ENCODE data around the gene SLC35A4. TPM values are rescaled to one million over a fixed set of nuclear protein-coding genes. Genes with fewer than 3 reads are reported as not detected.

Gene SLC35A4
- total and polyA plus RNA-seq, 2 of the 13 experiments (the other 11 are each of a cell fraction or from before 2014, with no cell fraction given), result 0.71 to 4.0 TPM

DNA sequence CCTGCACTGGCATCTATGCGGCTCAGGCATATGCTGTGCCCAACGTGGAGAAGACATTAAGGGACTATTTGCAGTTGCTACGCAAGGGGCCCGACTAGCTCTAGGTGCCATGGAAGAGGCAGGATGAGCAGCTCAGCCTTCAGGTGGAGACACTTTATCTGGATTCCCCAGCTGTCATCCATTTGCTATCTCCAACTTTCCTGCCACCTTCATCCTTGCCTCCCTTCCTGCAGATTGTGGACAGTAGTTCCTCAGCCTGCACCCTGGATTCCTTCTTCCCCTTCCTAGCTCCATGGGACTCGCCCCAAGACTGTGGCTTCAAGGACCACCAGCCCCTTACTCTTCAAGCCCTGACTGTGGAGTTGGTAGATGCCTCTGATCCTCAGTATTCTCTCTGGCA is 2.0 kb downstream of the SLC35A4 start (continued):
- TF ChIP-seq, protein P1, sequence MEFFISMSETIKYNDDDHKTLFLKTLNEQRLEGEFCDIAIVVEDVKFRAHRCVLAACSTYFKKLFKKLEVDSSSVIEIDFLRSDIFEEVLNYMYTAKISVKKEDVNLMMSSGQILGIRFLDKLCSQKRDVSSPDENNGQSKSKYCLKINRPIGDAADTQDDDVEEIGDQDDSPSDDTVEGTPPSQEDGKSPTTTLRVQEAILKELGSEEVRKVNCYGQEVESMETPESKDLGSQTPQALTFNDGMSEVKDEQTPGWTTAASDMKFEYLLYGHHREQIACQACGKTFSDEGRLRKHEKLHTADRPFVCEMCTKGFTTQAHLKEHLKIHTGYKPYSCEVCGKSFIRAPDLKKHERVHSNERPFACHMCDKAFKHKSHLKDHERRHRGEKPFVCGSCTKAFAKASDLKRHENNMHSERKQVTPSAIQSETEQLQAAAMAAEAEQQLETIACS (CRISPR knock-in tag; IDR thresholded peaks at IDR 0.05), result no peak
- TF ChIP-seq ZNF543 (CRISPR knock-in tag; IDR thresholded peaks at IDR 0.05) (no peak), ZNF678 (CRISPR knock-in tag; IDR thresholded peaks at IDR 0.05) (no peak), FOXA3 (CRISPR knock-in tag; IDR thresholded peaks at IDR 0.05) (no peak)

DNA sequence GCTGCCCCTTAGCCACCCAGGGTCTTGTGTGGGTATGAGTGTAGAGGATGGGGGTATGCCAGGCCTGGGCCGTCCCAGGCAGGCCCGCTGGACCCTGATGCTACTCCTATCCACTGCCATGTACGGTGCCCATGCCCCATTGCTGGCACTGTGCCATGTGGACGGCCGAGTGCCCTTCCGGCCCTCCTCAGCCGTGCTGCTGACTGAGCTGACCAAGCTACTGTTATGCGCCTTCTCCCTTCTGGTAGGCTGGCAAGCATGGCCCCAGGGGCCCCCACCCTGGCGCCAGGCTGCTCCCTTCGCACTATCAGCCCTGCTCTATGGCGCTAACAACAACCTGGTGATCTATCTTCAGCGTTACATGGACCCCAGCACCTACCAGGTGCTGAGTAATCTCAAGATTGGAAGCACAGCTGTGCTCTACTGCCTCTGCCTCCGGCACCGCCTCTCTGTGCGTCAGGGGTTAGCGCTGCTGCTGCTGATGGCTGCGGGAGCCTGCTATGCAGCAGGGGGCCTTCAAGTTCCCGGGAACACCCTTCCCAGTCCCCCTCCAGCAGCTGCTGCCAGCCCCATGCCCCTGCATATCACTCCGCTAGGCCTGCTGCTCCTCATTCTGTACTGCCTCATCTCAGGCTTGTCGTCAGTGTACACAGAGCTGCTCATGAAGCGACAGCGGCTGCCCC is 2.6 kb downstream of the SLC35A4 start:
- ChIA-PET CTCF (ENCODE audit: low intra/inter-chr PET ratio, low total read pairs) (no interaction called here), POLR2A (interaction anchor here (2.5 kb wide), 1 partner anchor 10 kb away, joined by 7 read pairs; the partner anchor contains the start of gene SRA1)
- Histone ChIP-seq H3K27me3 (ENCODE audit: control insufficient read depth in 1 of 2, insufficient read depth in 2 of 2, low read length in 2 of 2) (peaks cover 0 to 5% of the 10 kb centered on the region in 2 experiments; a peak in 1 of 5 replicates), H3K27ac (ENCODE audit: extremely low read length, insufficient read depth, low read length) (no peak overlapping the region), H4K20me1 (ENCODE audit: insufficient read depth, low read length) (no peaks in the 10 kb centered on the region), H2AFZ (ENCODE audit: low read length) (no peak overlapping the region), H3K4me1 (ENCODE audit: insufficient read depth, low read length) (peaks cover 25% of the 10 kb centered on the region), H3K4me3 (replicated peaks in 1 of 3; ENCODE audit: insufficient read depth in 1 of 3, low read depth in 2 of 3, low read length in 3 of 3) (no peak overlapping the region), H3K4me2 (ENCODE audit: low read depth, low read length) (no peak overlapping the region), H3K9ac (ENCODE audit: insufficient read depth, low read depth, low read length) (no peak overlapping the region), H3K79me2 (ENCODE audit: insufficient read depth, low read length) (no peaks in the 10 kb centered on the region), H3K9me3 (ENCODE audit: low read length) (no peaks in the 10 kb centered on the region), H3K36me3 (replicated peaks in 1 of 2; ENCODE audit: control insufficient read depth in 1 of 2, insufficient read depth in 2 of 2, low read length in 2 of 2) (no peaks in the 10 kb centered on the region)
- BruUV-seq (replicated peaks), result no TSS peak
- intact Hi-C loops (cut with micrococcal nuclease; ENCODE audit: unreplicated experiment) (no loop called here), in situ Hi-C loops (cut with HindIII; ENCODE audit: extremely low pct_ligation_motif_present, low pct_unique_long_range_greater_than_20kb) (loop anchor here (10.0 kb wide), 1 partner anchor 158 kb away; no protein-coding TSS in a partner anchor)
- no peak for TF ChIP-seq SRF (IDR thresholded peaks at IDR 0.05; ENCODE audit: low read depth, low read length)
- no peak for TF ChIP-seq JUNB (CRISPR knock-in tag; IDR thresholded peaks at IDR 0.05; ENCODE audit: borderline replicate concordance)
- TF ChIP-seq EP300 (IDR thresholded peaks at IDR 0.05; ENCODE audit: low read depth in 2 of 2, low read length in 2 of 2), result no peak
- no peak for TF ChIP-seq EP300 (CRISPR knock-in tag; IDR thresholded peaks at IDR 0.05; ENCODE audit: borderline replicate concordance)
- TF ChIP-seq, protein P2, sequence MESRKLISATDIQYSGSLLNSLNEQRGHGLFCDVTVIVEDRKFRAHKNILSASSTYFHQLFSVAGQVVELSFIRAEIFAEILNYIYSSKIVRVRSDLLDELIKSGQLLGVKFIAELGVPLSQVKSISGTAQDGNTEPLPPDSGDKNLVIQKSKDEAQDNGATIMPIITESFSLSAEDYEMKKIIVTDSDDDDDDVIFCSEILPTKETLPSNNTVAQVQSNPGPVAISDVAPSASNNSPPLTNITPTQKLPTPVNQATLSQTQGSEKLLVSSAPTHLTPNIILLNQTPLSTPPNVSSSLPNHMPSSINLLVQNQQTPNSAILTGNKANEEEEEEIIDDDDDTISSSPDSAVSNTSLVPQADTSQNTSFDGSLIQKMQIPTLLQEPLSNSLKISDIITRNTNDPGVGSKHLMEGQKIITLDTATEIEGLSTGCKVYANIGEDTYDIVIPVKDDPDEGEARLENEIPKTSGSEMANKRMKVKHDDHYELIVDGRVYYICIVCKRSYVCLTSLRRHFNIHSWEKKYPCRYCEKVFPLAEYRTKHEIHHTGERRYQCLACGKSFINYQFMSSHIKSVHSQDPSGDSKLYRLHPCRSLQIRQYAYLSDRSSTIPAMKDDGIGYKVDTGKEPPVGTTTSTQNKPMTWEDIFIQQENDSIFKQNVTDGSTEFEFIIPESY (CRISPR knock-in tag; IDR thresholded peaks at IDR 0.05), result peak; percentile 31; the same call in 1 of the 2 replicates
- no peak for TF ChIP-seq ZMYM2 (CRISPR knock-in tag; IDR thresholded peaks at IDR 0.05)
- FAIRE-seq, result no peak
- no peak for ATAC-seq
- whole genome bisulfite sequencing (ENCODE audit: low lambda C conversion rate), result 85% methylated on average over 8 of the region's 22 CpGs
- DNase-seq (ENCODE audit: low spot score), result no peak

Measured in HepG2 (cell line).